Endothelial cell (in vitro differentiated cells): ENCODE measurements around the gene TMEM95. TPM values are rescaled to one million over a fixed set of nuclear protein-coding genes. Genes with fewer than 3 reads are reported as not detected.
A peak's percentile ranks its signal among the peaks of the same experiment; 100 is the strongest.

Experiments used
- DNase-seq: peaks from one replicate; pipeline ENCODE4 v3.0.0; 2021; ENCODE audit warnings: low spot score
- H3K27ac Mint-ChIP-seq: one replicate; pipeline ENCODE4 v1.8.0; 2021; ENCODE audit warnings: mixed read lengths, inconsistent platforms; ENCODE audit not compliant: unreplicated experiment
- H3K27me3 Mint-ChIP-seq: one replicate; pipeline ENCODE4 v1.8.0; 2021; ENCODE audit warnings: mild to moderate bottlenecking, moderate library complexity, mixed read lengths, inconsistent platforms; ENCODE audit not compliant: unreplicated experiment
- H3K36me3 Mint-ChIP-seq: one replicate; pipeline ENCODE4 v1.8.0; 2021; ENCODE audit warnings: mild to moderate bottlenecking, low read depth, mixed read lengths, inconsistent platforms; ENCODE audit not compliant: unreplicated experiment
- H3K4me1 Mint-ChIP-seq: one replicate; pipeline ENCODE4 v1.8.0; 2021; ENCODE audit warnings: mild to moderate bottlenecking, mixed read lengths, inconsistent platforms; ENCODE audit not compliant: unreplicated experiment
- H3K4me3 Mint-ChIP-seq: one replicate; pipeline ENCODE4 v1.8.0; 2021; ENCODE audit warnings: mild to moderate bottlenecking, mixed read lengths, inconsistent platforms; ENCODE audit not compliant: unreplicated experiment
- H3K9me3 Mint-ChIP-seq: one replicate; pipeline ENCODE4 v1.8.0; 2021; ENCODE audit warnings: mixed read lengths, inconsistent platforms; ENCODE audit not compliant: unreplicated experiment
- CTCF ChIP-seq: fragments of 200-600 bp; sonication (generic); IDR thresholded peaks from one replicate; pipeline ENCODE4 v1.5.0; 2021; ENCODE audit warnings: antibody characterized with exemption; ENCODE audit not compliant: unreplicated experiment
- total RNA-seq: library from RNA; stranded (reverse); fragmentation: NEBNext Ultra II Directional; extraction: Animal tissue kit (Norgen Biotek cat#: 25700); gene quantifications from one replicate; pipeline ENCODE4 v1.2.1, GENCODE V29; 2021; ENCODE audit not compliant: unreplicated experiment

Gene TMEM95
- total RNA-seq, 1 donor from 2014 or later: not detected

GRCh38 chr17:7313890-7314718, 40.9 kb upstream of the TMEM95 start:
- peak overlapping the region; percentile 92 for H3K4me3 Mint-ChIP-seq
- H3K9me3 Mint-ChIP-seq: no peaks in the 10 kb centered on the region
- TF ChIP-seq CTCF: no peak
- H3K4me1 Mint-ChIP-seq: peaks cover 49% of the 10 kb centered on the region
- H3K36me3 Mint-ChIP-seq: peaks cover 56% of the 10 kb centered on the region
- H3K27me3 Mint-ChIP-seq: peaks cover 22% of the 10 kb centered on the region
- no peak for DNase-seq
- peak overlapping the region; percentile 70 for H3K27ac Mint-ChIP-seq

- DNase-seq: peak; percentile 85
- Mint-ChIP-seq H3K27me3 (peaks cover 15% of the 10 kb centered on the region), H3K4me1 (peaks cover 41% of the 10 kb centered on the region), H3K36me3 (peaks cover 48% of the 10 kb centered on the region), H3K9me3 (no peaks in the 10 kb centered on the region), H3K27ac (peak within 1 kb of the TSS; percentile 70), H3K4me3 (peak within 1 kb of the TSS; percentile 92)
- no peak for TF ChIP-seq CTCF
These were observed 40.0 kb upstream of the TMEM95 start, which contains the start of gene GPS2 for GRCh38 chr17:7314719-7315569. Gene GPS2 (minus strand): TSS chr17:7315360. CDS start chr17:7315052, 308 bp downstream.

- peaks cover 34% of the 10 kb centered on the region for H3K4me1 Mint-ChIP-seq
- H3K9me3 Mint-ChIP-seq: no peaks in the 10 kb centered on the region
- H3K36me3 Mint-ChIP-seq: peaks cover 41% of the 10 kb centered on the region
- peak overlapping the region; percentile 70 for H3K27ac Mint-ChIP-seq
- peak overlapping the region; percentile 88 for H3K4me3 Mint-ChIP-seq
- H3K27me3 Mint-ChIP-seq: peaks cover 14% of the 10 kb centered on the region
- no peak for TF ChIP-seq CTCF
- no peak for DNase-seq
These were observed 39.3 kb upstream of the TMEM95 start for GRCh38 chr17:7315570-7316235.

GRCh38 chr17:7317161-7317803, 37.7 kb upstream of the TMEM95 start:
- Mint-ChIP-seq H3K4me1 (peaks cover 32% of the 10 kb centered on the region), H3K27ac (peak overlapping the region; percentile 86), H3K36me3 (peaks cover 45% of the 10 kb centered on the region), H3K4me3 (peak overlapping the region; percentile 70), H3K27me3 (peaks cover 20% of the 10 kb centered on the region), H3K9me3 (no peaks in the 10 kb centered on the region)
- TF ChIP-seq CTCF: no peak
- DNase-seq: no peak
